Fibroblast of lung (primary cell): ENCODE results near the gene SIVA1. TPM values are rescaled to one million over a fixed set of nuclear protein-coding genes. Genes with fewer than 3 reads are reported as not detected.
A peak's percentile ranks its signal among the peaks of the same experiment; 100 is the strongest.

ENCODE experiments used
- DNase-seq, 2 donors: peaks; one replicate each; pipeline versions ENCODE4 v3.0.0 to v3.0.0-alpha.2; 2010; ENCODE audit warnings: low read depth in 2 of 2
- H2AFZ ChIP-seq: 2 replicates; pipeline ENCODE4 v1.5.1; 2012; ENCODE audit warnings: low read length, control low read depth, inconsistent platforms
- H3K27ac ChIP-seq: 2 replicates; pipeline ENCODE4 v1.5.1; 2011; ENCODE audit warnings: low read length, control low read depth; ENCODE audit not compliant: insufficient read depth
- H3K27me3 ChIP-seq: 2 replicates; pipeline ENCODE4 v1.5.1; 2011; ENCODE audit warnings: mild to moderate bottlenecking, low read length; ENCODE audit not compliant: control insufficient read depth, insufficient read depth
- H3K36me3 ChIP-seq: 2 replicates; pipeline ENCODE4 v1.5.1; 2011; ENCODE audit warnings: low read length; ENCODE audit not compliant: control insufficient read depth, insufficient read depth
- H3K4me1 ChIP-seq: 2 replicates; pipeline ENCODE4 v1.5.1; 2011; ENCODE audit warnings: low read length; ENCODE audit not compliant: control insufficient read depth, insufficient read depth; ENCODE audit errors: extremely low read depth
- H3K4me2 ChIP-seq: 2 replicates; pipeline ENCODE4 v1.5.1; 2011; ENCODE audit warnings: low read length, control low read depth; ENCODE audit not compliant: insufficient read depth; ENCODE audit errors: extremely low read depth
- H3K4me3 ChIP-seq, 4 experiments: fragments of 200-600 bp in 1 of 4; sonication (generic) in 1 of 4; replicated peaks in 1 of 4; 2 replicates each; pipeline ENCODE4 v1.5.1; 2011 to 2016; ENCODE audit warnings: low read length in 4 of 4, low read depth in 3 of 4, mild to moderate bottlenecking in 3 of 4, control low read depth in 2 of 4, inconsistent platforms in 1 of 4, mixed read lengths in 1 of 4; ENCODE audit not compliant: insufficient read depth in 1 of 4; ENCODE audit errors: control extremely low read depth in 1 of 4
- H3K79me2 ChIP-seq: 2 replicates; pipeline ENCODE4 v1.5.1; 2012; ENCODE audit warnings: mild to moderate bottlenecking, low read length, inconsistent platforms; ENCODE audit not compliant: control insufficient read depth, insufficient read depth
- H3K9ac ChIP-seq: 2 replicates; pipeline ENCODE4 v1.5.1; 2011; ENCODE audit warnings: mild to moderate bottlenecking, low read length, control low read depth; ENCODE audit not compliant: insufficient read depth
- H3K9me3 ChIP-seq: 2 replicates; pipeline ENCODE4 v1.5.1; 2012; ENCODE audit warnings: low read depth, low read length; ENCODE audit not compliant: control insufficient read depth, insufficient read depth
- H4K20me1 ChIP-seq: 2 replicates; pipeline ENCODE4 v1.5.1; 2011; ENCODE audit warnings: low read length; ENCODE audit not compliant: control insufficient read depth, insufficient read depth; ENCODE audit errors: extremely low read depth
- EZH2 ChIP-seq: IDR thresholded peaks from 2 replicates; pipeline ENCODE4 v1.5.1; 2012; ENCODE audit warnings: low read length, control low read depth, mild to moderate bottlenecking; ENCODE audit errors: missing control alignments
- polyA plus RNA-seq, 2 donors: library from polyadenylated mRNA; depleted of rRNA in 1 of 2; stranded (reverse) in 1 of 2; unstranded in 1 of 2; fragments of >200 nt; gene quantifications; 2 replicates each; pipeline ENCODE4 v1.2.1, GENCODE V29; 2011 to 2012; ENCODE audit warnings: missing spikeins in 1 of 2
- total RNA-seq: library from RNA; depleted of rRNA; stranded (reverse); fragments of >200 nt; gene quantifications from 2 replicates; pipeline ENCODE4 v1.2.1, GENCODE V29; 2014
- TF ChIP-seq, protein P1 (sequence below), 2 donors: IDR thresholded peaks in 1 of 2; conservative IDR thresholded peaks in 1 of 2; 1 replicate in 1 of 2; 2 replicates in 1 of 2; pipeline ENCODE4 v1.5.1; 2011 to 2012; ENCODE audit warnings: low read length in 2 of 2, control low read depth in 1 of 2, inconsistent platforms in 1 of 2, low read depth in 1 of 2, mild to moderate bottlenecking in 1 of 2

SIVA1 gene
- total and polyA plus RNA-seq, 2 donors (not counting 1 experiment from before 2014, with no cell fraction given): 26.1 to 65.1 TPM

DNA sequence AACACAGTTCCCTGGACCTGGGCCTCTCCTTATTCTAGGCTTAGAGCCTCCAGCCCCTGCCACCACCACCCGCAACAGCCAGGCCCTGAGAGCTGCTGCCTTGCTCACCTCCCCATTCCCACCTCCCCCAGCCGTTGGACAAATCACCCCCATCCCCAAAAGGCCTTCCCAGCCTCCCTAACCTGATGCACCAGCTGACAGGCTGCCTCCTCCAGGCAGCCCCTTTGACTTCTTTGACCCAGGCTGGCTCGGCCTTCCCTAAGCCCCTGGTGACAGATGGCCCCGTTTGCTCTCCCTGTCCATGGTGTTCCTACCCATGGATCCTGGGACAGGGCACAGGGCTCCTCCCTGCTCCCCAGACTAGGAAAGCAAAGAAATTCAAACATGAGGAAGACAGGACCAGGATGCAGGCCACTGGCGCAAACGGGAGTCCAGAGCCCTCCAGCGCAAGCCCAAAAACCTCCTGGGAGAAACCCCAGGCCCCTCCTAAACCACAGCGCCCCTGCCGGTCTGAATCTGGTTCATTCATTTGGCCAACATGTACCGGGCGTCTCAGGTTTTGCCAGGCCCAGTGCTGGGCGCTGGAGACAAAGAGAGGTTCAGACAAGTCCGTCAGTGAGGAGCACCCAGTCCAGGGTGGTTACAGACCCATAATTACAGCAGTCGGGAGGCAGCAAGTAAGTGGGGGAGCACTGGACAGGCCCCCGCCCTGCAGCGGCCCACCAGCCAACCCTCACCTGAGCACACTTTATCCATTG is 40.2 kb downstream of the SIVA1 start:
- Histone ChIP-seq H2AFZ (no peak overlapping the region), H3K9ac (no peak overlapping the region), H3K4me3 (peak overlapping the region in 1 of 4 experiments; percentile 75), H3K27ac (no peak overlapping the region), H4K20me1 (no peaks in the 10 kb centered on the region), H3K79me2 (peaks cover 57% of the 10 kb centered on the region), H3K4me2 (peak overlapping the region; percentile 76), H3K27me3 (no peaks in the 10 kb centered on the region), H3K36me3 (peaks cover 14% of the 10 kb centered on the region), H3K4me1 (peaks cover 9% of the 10 kb centered on the region), H3K9me3 (no peaks in the 10 kb centered on the region)
- no peak for DNase-seq
- TF ChIP-seq, protein P1, sequence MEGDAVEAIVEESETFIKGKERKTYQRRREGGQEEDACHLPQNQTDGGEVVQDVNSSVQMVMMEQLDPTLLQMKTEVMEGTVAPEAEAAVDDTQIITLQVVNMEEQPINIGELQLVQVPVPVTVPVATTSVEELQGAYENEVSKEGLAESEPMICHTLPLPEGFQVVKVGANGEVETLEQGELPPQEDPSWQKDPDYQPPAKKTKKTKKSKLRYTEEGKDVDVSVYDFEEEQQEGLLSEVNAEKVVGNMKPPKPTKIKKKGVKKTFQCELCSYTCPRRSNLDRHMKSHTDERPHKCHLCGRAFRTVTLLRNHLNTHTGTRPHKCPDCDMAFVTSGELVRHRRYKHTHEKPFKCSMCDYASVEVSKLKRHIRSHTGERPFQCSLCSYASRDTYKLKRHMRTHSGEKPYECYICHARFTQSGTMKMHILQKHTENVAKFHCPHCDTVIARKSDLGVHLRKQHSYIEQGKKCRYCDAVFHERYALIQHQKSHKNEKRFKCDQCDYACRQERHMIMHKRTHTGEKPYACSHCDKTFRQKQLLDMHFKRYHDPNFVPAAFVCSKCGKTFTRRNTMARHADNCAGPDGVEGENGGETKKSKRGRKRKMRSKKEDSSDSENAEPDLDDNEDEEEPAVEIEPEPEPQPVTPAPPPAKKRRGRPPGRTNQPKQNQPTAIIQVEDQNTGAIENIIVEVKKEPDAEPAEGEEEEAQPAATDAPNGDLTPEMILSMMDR (conservative IDR thresholded peaks at IDR 0.05 in 1 of 2, IDR thresholded peaks at IDR 0.05 in 1 of 2; ENCODE audit: low read depth in 1 of 2, low read length in 2 of 2): no peak
- no peak for TF ChIP-seq EZH2

DNA sequence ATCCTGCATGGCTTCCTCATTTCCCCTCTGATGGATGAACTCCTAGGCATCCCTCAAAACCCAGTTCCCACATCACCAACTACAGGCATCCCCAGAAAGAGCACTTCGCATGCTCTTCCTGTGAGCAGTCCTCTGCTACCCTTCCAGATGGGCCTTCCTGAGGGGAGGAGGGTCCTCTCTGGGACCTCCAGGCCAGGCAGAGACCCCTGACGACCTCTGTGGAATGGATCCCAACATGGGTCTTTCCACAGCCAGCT is 40.7 kb downstream of the SIVA1 start:
- no peak overlapping the region for H2AFZ ChIP-seq
- peak overlapping the region in 3 of 4 experiments; percentile 62 to 75 (median 67) for H3K4me3 ChIP-seq
- H3K9me3 ChIP-seq: no peaks in the 10 kb centered on the region
- no peak overlapping the region for H3K9ac ChIP-seq
- H3K36me3 ChIP-seq: peaks cover 12% of the 10 kb centered on the region
- peak overlapping the region; percentile 76 for H3K4me2 ChIP-seq
- TF ChIP-seq, protein P1 (conservative IDR thresholded peaks at IDR 0.05 in 1 of 2, IDR thresholded peaks at IDR 0.05 in 1 of 2; ENCODE audit: low read depth in 1 of 2, low read length in 2 of 2): no peak
- TF ChIP-seq EZH2: no peak
- H3K27ac ChIP-seq: peak overlapping the region; percentile 69
- no peaks in the 10 kb centered on the region for H3K27me3 ChIP-seq
- H4K20me1 ChIP-seq: no peaks in the 10 kb centered on the region
- peaks cover 53% of the 10 kb centered on the region for H3K79me2 ChIP-seq
- H3K4me1 ChIP-seq: peaks cover 9% of the 10 kb centered on the region
- no peak for DNase-seq

DNA sequence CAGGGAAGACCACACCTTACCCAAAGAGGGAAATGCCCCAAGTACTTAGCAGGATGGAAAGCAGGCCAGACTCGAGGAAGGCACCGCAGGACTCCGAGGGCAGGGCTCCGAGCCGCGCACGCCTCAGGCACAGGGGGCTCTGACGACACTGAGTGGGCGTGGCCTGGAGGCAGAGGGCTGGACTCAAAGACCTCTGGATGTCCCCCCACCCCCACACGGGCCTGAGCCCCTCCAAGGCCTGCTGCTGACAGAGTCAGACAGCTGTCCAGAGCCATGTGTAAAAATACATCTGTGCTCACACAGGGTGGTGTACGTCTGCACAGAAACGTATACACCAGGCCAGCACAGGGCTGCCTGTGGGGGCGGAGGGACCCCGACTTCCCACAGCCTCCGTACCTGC is 41.2 kb downstream of the SIVA1 start:
- Histone ChIP-seq H3K27me3 (no peaks in the 10 kb centered on the region), H3K36me3 (peaks cover 12% of the 10 kb centered on the region), H3K4me1 (peaks cover 9% of the 10 kb centered on the region), H3K4me3 (peak overlapping the region; percentile 62 to 75 (median 66)), H4K20me1 (no peaks in the 10 kb centered on the region), H3K4me2 (peak overlapping the region; percentile 76), H3K27ac (peak overlapping the region; percentile 69), H2AFZ (no peak overlapping the region), H3K9me3 (no peaks in the 10 kb centered on the region), H3K9ac (no peak overlapping the region), H3K79me2 (peaks cover 53% of the 10 kb centered on the region)
- DNase-seq: peak; percentile 53 to 57
- TF ChIP-seq, protein P1 (conservative IDR thresholded peaks at IDR 0.05 in 1 of 2, IDR thresholded peaks at IDR 0.05 in 1 of 2; ENCODE audit: low read depth in 1 of 2, low read length in 2 of 2): no peak
- no peak for TF ChIP-seq EZH2
